Smooth muscle cell of the brain vasculature (primary cell): ENCODE results near the gene ADH6.
"Not testable (repeated sequence)": the region's sequence is repeated elsewhere in the genome, so short reads cannot be mapped to it uniquely, and the experiment has no call there.

Experiments used
- DNase-seq: peaks from one replicate; pipeline ENCODE4 v3.0.0-alpha.2; 2012; ENCODE audit warnings: low read depth, low spot score

ADH6 gene

DNA sequence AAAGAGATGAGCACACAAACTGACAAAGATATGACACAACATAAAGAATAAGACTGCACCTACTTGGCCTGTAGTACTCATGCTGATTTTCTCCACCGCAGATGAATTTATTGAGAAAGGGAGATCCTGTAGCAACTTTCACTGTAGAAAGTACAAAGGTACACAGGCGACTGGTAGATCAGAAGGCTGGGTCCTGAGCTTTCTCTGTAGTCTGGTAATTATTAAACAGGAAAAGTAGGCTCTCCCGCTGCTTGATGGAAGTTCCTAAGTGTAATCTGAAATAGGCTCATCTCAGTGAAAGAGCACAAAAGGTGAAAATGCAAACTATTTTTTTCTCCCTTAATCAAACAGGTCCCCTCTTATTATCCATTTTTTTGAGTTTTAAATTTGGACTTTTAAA lies at the start of gene ADH6:
Gene ADH6 (minus strand): TSS at position 175 of the 400 bp plus-strand sequence. CDS start 94 bp downstream, at position 81.
- no peak for DNase-seq

- DNase-seq: no peak
These were observed 45.9 kb upstream of the ADH6 start for GRCh38 chr4:99264927-99265326.

GRCh38 chr4:99252746-99253145 lies 33.7 kb upstream of the ADH6 start:
- no peak for DNase-seq

DNA sequence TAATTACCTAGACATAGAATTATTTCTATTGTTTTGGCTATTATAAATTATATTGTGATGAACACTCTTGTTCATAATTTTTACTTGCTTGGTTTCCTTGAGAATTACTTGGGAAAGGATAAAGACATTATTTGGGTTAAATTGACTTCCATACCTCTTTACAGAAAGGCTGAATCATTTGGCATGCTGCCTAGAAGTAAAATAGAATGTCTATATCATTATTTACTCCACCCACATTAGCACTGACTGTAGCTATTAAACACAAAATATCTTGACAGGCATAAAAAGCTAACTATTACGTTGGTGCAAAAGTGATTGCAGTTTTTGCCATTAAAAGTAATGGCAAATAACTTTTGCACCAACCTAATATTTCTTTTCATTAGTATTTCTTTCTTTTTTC lies 29.7 kb upstream of the ADH6 start:
- DNase-seq: no peak

GRCh38 chr4:99235955-99236354 lies 16.9 kb upstream of the ADH6 start:
- DNase-seq: no peak

DNA sequence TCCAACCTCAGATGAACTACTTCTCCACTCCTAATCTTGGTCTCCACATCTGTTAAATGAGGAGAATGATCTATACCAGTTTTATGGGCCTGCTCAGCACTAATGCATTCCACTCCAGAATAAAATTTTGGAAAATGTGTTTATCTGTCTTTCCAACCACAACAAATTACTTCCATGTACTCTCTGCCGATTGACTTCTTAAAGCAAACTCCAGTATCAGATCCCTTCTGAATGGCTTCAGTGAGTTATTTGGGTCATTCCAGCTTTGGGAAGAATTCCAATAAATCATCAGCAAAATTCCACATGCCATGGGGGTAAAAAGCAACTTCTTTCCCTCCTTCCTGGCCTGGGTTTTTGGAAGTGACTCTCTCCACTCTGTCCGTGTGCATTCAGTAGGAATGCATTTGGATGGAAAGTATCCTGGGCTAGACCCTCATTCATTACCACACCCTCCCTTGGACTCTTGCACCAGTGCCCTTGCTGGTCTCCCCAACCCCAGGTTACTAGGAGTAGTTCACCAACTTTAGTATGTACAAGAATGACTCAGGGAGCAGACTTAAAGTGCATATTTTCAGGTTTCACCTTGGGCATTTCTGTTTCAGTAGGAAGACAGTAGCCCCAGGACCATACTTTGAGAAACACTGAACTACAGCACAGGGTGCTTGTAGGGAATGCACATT lies 15.4 kb upstream of the ADH6 start:
- no peak for DNase-seq

GRCh38 chr4:99233397-99233796 lies 14.4 kb upstream of the ADH6 start:
- not testable (repeated sequence) for DNase-seq

DNA sequence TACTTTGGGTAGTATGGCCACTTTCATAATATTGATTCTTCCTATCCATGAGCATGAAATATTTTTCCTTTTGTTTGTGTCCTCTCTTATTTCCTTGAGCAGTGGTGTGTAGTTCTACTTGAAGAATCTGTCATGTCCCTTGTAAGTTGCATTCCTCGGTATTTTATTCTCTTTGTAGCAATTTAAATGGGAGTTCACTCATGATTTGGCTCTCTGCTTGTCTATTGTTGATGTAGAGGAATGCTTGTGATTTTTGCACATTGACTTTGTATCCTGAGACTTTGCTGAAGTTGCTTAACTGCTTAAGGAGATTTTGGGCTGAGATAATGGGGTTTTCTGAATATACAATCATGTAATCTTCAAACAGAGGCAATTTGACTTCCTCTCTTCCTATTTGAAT lies 9.7 kb upstream of the ADH6 start:
- DNase-seq: not testable (repeated sequence)

DNA sequence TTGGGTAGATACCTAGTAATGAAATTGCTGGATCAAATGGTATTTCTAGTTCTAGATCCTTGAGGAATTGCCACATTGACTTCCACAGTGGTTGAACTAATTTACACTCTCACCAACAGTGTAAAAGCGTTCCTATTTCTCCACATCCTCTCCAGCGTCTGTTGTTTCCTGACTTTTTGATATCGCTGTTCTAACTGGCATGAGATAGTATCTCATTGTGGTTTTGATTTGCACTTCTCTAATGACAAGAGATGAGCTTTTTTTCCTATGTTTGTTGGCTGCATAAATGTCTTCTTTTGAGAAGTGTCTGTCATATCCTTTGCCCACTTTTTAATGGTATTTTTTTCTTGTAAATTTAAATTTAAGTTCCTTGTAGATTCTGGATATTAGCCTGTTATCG lies 8.6 kb upstream of the ADH6 start:
- not testable (repeated sequence) for DNase-seq

DNA sequence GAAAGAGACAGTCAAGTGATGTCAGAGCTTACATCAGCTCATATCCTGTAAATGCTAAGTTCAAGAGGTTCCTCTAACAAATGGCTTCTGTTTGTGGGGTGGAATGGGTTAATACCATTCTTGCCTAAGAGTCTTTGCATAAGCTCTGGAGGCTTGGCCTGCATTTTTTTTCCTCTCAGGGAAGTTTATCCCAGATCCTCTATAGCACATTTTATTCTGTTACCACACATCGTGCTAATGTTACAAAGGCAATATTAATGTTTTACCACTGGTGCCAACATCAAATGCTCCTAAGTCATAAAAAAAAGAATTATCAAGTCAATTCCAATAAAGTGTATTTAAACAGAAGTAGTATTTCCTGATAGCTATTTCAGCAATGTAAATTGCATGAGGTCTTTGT lies 2.9 kb upstream of the ADH6 start:
- DNase-seq: no peak

GRCh38 chr4:99219479-99219878 lies 433 bp upstream of the ADH6 start:
- no peak for DNase-seq

GRCh38 chr4:99215521-99215920 lies 3.5 kb downstream of the ADH6 start:
- no peak for DNase-seq

DNA sequence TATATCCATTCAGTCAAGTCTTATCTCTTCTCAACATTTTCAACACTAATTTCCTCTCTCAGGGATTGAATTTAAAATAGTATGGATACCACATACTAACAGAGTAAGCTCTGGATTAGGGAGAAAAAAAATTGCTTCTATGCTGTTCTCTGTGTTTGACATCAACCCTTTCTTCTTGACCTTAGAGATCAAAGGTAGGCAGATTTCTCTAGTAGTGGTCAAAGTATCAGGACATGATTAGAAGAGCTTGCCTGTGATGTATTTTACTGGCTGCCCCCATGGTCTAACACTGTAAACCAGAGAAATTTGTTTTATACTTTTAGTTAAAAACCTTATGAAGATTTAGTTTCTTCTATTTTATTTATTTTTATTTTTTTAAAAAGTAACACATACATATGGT lies 8.3 kb downstream of the ADH6 start:
- no peak for DNase-seq

DNA sequence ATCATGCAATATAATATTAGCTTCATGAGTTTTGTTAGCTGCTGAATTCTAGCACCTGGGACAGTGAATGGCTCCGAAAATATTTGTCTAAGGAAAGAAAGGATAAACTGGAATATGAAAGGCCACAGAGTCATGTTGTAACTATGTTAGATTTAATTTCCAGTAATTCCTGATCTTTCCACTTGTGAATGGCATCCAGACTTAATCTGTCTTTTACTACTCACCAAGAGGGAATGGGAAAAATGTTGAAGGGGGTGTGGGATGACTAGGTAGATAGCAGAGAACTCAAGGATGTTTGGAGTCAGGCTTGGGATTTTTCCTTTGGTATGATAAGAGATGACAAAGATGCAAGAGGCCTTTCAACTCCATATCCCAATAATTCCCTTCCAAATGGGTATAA lies 9.4 kb downstream of the ADH6 start:
- no peak for DNase-seq

DNA sequence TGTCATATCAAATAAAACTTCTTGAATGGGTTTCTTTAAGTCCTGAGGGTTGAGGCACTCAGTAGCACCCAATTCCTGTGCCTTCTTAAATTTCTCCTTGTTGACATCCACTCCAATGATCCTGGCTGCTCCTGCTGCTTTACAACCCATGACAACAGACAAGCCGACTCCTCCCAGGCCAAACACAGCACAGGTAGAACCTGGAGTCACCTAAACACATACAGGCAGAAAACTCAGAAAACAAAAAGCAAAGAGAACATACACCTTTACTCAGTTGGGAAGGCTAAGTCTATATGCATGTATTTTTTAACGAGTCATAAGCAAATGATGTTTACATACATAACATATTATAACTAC lies 10.3 kb downstream of the ADH6 start:
- no peak for DNase-seq

DNA sequence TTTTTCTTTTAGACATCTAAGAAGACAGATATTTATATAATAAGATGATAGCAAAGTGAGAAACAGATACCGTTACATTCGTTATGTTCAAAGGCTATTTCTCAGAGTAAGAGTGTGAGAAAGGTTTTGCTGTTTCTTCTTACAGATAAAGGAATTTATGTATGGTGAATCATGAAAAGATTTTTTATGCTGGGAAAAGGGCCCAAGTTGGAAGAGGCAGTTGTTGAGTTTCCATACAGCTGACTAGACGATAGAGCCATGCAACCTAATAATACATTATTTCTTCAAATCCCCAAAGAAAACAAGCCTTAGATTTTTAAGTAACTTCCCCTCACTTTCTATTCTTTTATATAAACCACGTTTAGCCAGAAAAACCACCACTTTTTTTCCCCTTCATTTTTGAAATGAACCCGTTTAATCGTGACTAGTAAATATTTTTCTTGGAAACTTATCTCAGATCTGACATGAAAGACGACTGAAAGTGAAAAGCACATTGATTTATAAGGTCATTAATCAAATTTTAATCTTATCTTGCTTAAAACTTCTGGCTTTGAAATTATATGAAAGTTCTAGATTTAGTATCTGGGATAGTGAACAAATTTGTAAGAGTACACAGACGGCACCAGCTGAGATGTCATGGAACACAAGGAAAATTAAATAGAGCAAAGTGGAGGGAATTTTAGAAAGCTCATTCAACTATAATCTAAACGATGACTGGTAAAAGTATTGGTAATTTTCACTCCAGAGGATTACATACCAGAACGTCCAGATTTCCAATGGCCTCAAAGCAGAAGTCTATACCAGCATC lies 10.9 kb downstream of the ADH6 start:
- no peak for DNase-seq

DNA sequence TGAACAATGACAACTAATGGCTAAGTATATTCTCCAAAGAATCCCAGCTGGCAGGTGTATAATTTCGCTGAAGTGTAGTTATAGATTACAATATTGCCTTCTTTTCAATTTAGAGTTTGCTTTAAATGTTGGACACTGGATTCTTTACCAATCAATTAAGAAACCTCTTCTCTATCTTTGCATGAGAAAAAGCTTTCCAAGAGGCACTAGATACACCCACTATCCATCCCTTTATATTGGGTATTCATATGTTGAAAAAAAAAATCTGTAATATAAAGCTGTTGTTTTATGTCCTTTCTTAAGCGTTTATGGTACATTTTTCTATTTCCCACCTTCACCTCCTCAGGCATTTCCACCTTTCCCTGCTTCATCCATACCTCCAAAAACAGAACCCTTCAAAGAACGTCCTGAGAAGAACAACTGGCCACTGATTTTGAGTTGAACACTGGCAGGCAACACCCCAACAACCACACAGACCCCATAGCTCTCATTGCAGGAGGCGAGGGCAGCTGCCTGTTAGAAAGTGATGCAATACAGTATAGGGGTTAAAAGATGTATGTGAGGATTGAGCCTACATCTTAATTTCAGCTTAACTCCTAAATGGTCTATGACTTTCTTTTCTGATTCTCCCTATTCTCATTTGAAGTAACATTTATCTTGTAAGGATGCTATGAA lies 11.8 kb downstream of the ADH6 start:
- DNase-seq: no peak

DNA sequence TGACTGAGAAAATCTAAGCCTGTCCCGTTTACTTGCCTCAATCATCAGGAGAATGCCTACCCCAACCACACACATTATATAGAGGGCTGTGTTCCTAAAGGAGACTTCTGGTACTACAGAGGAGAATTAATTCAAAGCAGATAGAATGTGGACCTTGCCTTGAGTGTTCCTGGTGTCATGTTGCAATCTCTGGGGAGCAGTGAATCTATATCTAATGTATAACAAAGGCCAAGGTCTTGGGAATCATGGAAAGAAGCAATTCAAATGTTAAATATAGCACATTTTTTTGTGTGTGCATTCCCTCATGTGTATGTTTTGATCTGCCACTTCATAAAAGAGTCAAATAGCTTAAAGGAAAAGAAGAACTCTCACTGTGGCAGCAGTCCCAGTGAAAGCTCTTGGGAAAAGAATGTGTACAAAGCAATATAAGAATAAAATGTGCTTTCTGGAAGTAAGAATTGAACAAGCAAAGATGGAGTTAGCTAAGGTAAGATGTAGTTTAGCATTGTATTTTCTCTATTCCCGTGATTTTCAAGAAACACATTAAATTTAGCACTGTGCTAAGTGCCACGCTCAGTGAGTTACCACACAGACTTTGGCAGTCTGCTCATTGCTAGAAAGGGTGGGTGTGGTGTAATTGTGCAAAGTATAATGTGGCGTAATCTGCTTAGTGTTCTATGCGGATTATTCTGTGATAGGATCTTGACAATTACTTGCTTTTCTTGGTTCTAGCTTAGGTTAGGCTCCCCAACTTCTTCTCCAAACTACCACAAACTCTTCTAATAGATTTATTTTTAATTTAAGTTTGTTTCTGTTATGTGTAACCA lies 13.7 kb downstream of the ADH6 start:
- DNase-seq: no peak

DNA sequence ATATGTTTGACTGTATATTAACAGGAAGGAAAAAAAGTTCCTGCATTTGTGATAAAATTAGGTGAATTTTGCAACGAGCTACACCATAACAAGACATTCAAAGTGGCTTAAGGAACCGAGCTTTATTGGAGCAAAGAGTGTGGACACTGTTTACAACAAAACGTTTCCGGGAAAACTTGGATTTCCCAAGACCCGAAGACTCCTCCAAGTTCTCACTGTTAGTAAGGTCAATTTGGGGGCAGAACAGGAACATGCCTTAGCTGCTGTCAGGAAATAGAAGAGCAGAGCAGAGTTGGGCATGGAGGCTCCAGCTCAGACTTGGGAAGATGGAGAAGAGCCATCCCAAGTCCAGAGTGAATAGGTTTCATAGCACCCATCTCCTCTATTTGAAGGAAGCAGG lies 16.5 kb downstream of the ADH6 start:
- DNase-seq: no peak

- DNase-seq: no peak
These were observed 17.0 kb downstream of the ADH6 start for GRCh38 chr4:99202094-99202493.

- no peak for DNase-seq
These were observed 17.4 kb downstream of the ADH6 start for GRCh38 chr4:99201690-99202089.

- DNase-seq: no peak
These were observed 18.9 kb downstream of the ADH6 start for GRCh38 chr4:99200138-99200537.
